ENCODE results near the gene NR2E1. TPM values are rescaled to one million over a fixed set of nuclear protein-coding genes. Genes with fewer than 3 reads are reported as not detected.

The NR2E1 gene
- total and polyA plus RNA-seq, 9 donors = 0.05 TPM; not detected in 8

GRCh38 chr6:108145639-108146038, 20.2 kb upstream of the NR2E1 start:
- Histone ChIP-seq H3K36me3 (ENCODE audit: control insufficient read depth, insufficient read depth, low read length) (no peaks in the 10 kb centered on the region), H3K9me3 (replicated peaks; ENCODE audit: control insufficient read depth, low read depth, low read length) (peaks cover 2% of the 10 kb centered on the region), H3K4me3 (ENCODE audit: low read length) (no peak overlapping the region), H3K27ac (ENCODE audit: low read length) (no peak overlapping the region), H3K4me1 (ENCODE audit: control insufficient read depth, insufficient read depth, low read length) (no peaks in the 10 kb centered on the region), H3K27me3 (ENCODE audit: control insufficient read depth, insufficient read depth, low read length) (peaks cover 35% of the 10 kb centered on the region)
- DNase-seq = no peak
- WGBS (ENCODE audit: insufficient coverage) = 70% methylated on average over 4 of the region's 6 CpGs

- Histone ChIP-seq H3K27me3 (ENCODE audit: control insufficient read depth, insufficient read depth, low read length) (peaks cover 69% of the 10 kb centered on the region), H3K9me3 (replicated peaks; ENCODE audit: control insufficient read depth, low read depth, low read length) (peaks cover 2% of the 10 kb centered on the region), H3K4me3 (ENCODE audit: low read length) (no peak overlapping the region), H3K36me3 (ENCODE audit: control insufficient read depth, insufficient read depth, low read length) (no peaks in the 10 kb centered on the region), H3K27ac (ENCODE audit: low read length) (no peak overlapping the region), H3K4me1 (ENCODE audit: control insufficient read depth, insufficient read depth, low read length) (peaks cover 5% of the 10 kb centered on the region)
- no CpG with 5 or more reads among the region's 4 CpGs for WGBS (ENCODE audit: insufficient coverage)
- DNase-seq = no peak
Measured at GRCh38 chr6:108152446-108152845, 13.4 kb upstream of the NR2E1 start.

GRCh38 chr6:108156180-108156937, 9.5 kb upstream of the NR2E1 start:
- H3K9me3 ChIP-seq (replicated peaks; ENCODE audit: control insufficient read depth, low read depth, low read length) = no peaks in the 10 kb centered on the region
- H3K36me3 ChIP-seq (ENCODE audit: control insufficient read depth, insufficient read depth, low read length) = no peaks in the 10 kb centered on the region
- WGBS (ENCODE audit: insufficient coverage) = 15% methylated on average over 2 of the region's 10 CpGs
- no peak overlapping the region for H3K27ac ChIP-seq (ENCODE audit: low read length)
- peaks cover 72% of the 10 kb centered on the region for H3K27me3 ChIP-seq (ENCODE audit: control insufficient read depth, insufficient read depth, low read length)
- peaks cover 13% of the 10 kb centered on the region for H3K4me1 ChIP-seq (ENCODE audit: control insufficient read depth, insufficient read depth, low read length)
- no peak overlapping the region for H3K4me3 ChIP-seq (ENCODE audit: low read length)
- DNase-seq = no peak

GRCh38 chr6:108156938-108157233, 8.9 kb upstream of the NR2E1 start:
- Histone ChIP-seq H3K27ac (ENCODE audit: low read length) (no peak overlapping the region), H3K36me3 (ENCODE audit: control insufficient read depth, insufficient read depth, low read length) (no peaks in the 10 kb centered on the region), H3K4me3 (ENCODE audit: low read length) (no peak overlapping the region), H3K4me1 (ENCODE audit: control insufficient read depth, insufficient read depth, low read length) (peaks cover 13% of the 10 kb centered on the region), H3K9me3 (replicated peaks; ENCODE audit: control insufficient read depth, low read depth, low read length) (no peaks in the 10 kb centered on the region), H3K27me3 (ENCODE audit: control insufficient read depth, insufficient read depth, low read length) (peaks cover 72% of the 10 kb centered on the region)
- 4% methylated on average over 6 of the region's 8 CpGs for WGBS (ENCODE audit: insufficient coverage)
- DNase-seq = no peak

GRCh38 chr6:108157234-108157980, 8.4 kb upstream of the NR2E1 start:
- H3K27ac ChIP-seq (ENCODE audit: low read length) = no peak overlapping the region
- no peak overlapping the region for H3K4me3 ChIP-seq (ENCODE audit: low read length)
- no peak for DNase-seq
- under 1% methylated on average over 50 of the region's 60 CpGs for WGBS (ENCODE audit: insufficient coverage)
- peaks cover 13% of the 10 kb centered on the region for H3K4me1 ChIP-seq (ENCODE audit: control insufficient read depth, insufficient read depth, low read length)
- peaks cover 74% of the 10 kb centered on the region for H3K27me3 ChIP-seq (ENCODE audit: control insufficient read depth, insufficient read depth, low read length)
- no peaks in the 10 kb centered on the region for H3K9me3 ChIP-seq (replicated peaks; ENCODE audit: control insufficient read depth, low read depth, low read length)
- H3K36me3 ChIP-seq (ENCODE audit: control insufficient read depth, insufficient read depth, low read length) = no peaks in the 10 kb centered on the region

GRCh38 chr6:108157981-108158525, 7.8 kb upstream of the NR2E1 start:
- DNase-seq = no peak

GRCh38 chr6:108159981-108160380, 5.8 kb upstream of the NR2E1 start:
- no peak overlapping the region for H3K4me3 ChIP-seq (ENCODE audit: low read length)
- no peak for DNase-seq
- H3K27ac ChIP-seq (ENCODE audit: low read length) = no peak overlapping the region
- peaks cover 19% of the 10 kb centered on the region for H3K4me1 ChIP-seq (ENCODE audit: control insufficient read depth, insufficient read depth, low read length)
- H3K27me3 ChIP-seq (ENCODE audit: control insufficient read depth, insufficient read depth, low read length) = peaks cover 81% of the 10 kb centered on the region
- no peaks in the 10 kb centered on the region for H3K9me3 ChIP-seq (replicated peaks; ENCODE audit: control insufficient read depth, low read depth, low read length)
- 0% methylated on average over 3 of the region's 5 CpGs for WGBS (ENCODE audit: insufficient coverage)
- H3K36me3 ChIP-seq (ENCODE audit: control insufficient read depth, insufficient read depth, low read length) = no peaks in the 10 kb centered on the region

More at GRCh38 chr6:108157981-108158525, 7.8 kb upstream of the NR2E1 start:
- WGBS (ENCODE audit: insufficient coverage) = under 1% methylated on average over 32 of the region's 38 CpGs
- Histone ChIP-seq H3K27ac (ENCODE audit: low read length) (no peak overlapping the region), H3K27me3 (ENCODE audit: control insufficient read depth, insufficient read depth, low read length) (peaks cover 75% of the 10 kb centered on the region), H3K4me3 (ENCODE audit: low read length) (no peak overlapping the region), H3K9me3 (replicated peaks; ENCODE audit: control insufficient read depth, low read depth, low read length) (no peaks in the 10 kb centered on the region), H3K36me3 (ENCODE audit: control insufficient read depth, insufficient read depth, low read length) (no peaks in the 10 kb centered on the region), H3K4me1 (ENCODE audit: control insufficient read depth, insufficient read depth, low read length) (peaks cover 13% of the 10 kb centered on the region)

- Histone ChIP-seq H3K4me3 (ENCODE audit: low read length) (no peak overlapping the region), H3K9me3 (replicated peaks; ENCODE audit: control insufficient read depth, low read depth, low read length) (no peaks in the 10 kb centered on the region), H3K27ac (ENCODE audit: low read length) (no peak overlapping the region), H3K4me1 (ENCODE audit: control insufficient read depth, insufficient read depth, low read length) (peaks cover 36% of the 10 kb centered on the region), H3K27me3 (ENCODE audit: control insufficient read depth, insufficient read depth, low read length) (peaks cover 85% of the 10 kb centered on the region), H3K36me3 (ENCODE audit: control insufficient read depth, insufficient read depth, low read length) (no peaks in the 10 kb centered on the region)
- no peak for DNase-seq
- 0% methylated on average over 1 of the region's 3 CpGs for WGBS (ENCODE audit: insufficient coverage)
Measured at GRCh38 chr6:108161724-108162282, 4.0 kb upstream of the NR2E1 start.

GRCh38 chr6:108163267-108163643, 2.6 kb upstream of the NR2E1 start:
- Histone ChIP-seq H3K36me3 (ENCODE audit: control insufficient read depth, insufficient read depth, low read length) (no peaks in the 10 kb centered on the region), H3K9me3 (replicated peaks; ENCODE audit: control insufficient read depth, low read depth, low read length) (no peaks in the 10 kb centered on the region), H3K27ac (ENCODE audit: low read length) (no peak overlapping the region), H3K27me3 (ENCODE audit: control insufficient read depth, insufficient read depth, low read length) (peaks cover 85% of the 10 kb centered on the region), H3K4me1 (ENCODE audit: control insufficient read depth, insufficient read depth, low read length) (peaks cover 36% of the 10 kb centered on the region), H3K4me3 (ENCODE audit: low read length) (no peak overlapping the region)
- DNase-seq = no peak
- WGBS (ENCODE audit: insufficient coverage) = 3% methylated on average over 6 of the region's 6 CpGs

All from muscle of leg (tissue), 11 donors.